HG03135 (cell line): ENCODE measurements around the gene VWA8.

Source experiments
- ATAC-seq: cut with Tn5 transposase; IDR thresholded peaks from one replicate; pipeline ENCODE4 v1.9.1; 2021; ENCODE audit warnings: mild to moderate bottlenecking, moderate library complexity; ENCODE audit not compliant: unreplicated experiment

The VWA8 gene

DNA sequence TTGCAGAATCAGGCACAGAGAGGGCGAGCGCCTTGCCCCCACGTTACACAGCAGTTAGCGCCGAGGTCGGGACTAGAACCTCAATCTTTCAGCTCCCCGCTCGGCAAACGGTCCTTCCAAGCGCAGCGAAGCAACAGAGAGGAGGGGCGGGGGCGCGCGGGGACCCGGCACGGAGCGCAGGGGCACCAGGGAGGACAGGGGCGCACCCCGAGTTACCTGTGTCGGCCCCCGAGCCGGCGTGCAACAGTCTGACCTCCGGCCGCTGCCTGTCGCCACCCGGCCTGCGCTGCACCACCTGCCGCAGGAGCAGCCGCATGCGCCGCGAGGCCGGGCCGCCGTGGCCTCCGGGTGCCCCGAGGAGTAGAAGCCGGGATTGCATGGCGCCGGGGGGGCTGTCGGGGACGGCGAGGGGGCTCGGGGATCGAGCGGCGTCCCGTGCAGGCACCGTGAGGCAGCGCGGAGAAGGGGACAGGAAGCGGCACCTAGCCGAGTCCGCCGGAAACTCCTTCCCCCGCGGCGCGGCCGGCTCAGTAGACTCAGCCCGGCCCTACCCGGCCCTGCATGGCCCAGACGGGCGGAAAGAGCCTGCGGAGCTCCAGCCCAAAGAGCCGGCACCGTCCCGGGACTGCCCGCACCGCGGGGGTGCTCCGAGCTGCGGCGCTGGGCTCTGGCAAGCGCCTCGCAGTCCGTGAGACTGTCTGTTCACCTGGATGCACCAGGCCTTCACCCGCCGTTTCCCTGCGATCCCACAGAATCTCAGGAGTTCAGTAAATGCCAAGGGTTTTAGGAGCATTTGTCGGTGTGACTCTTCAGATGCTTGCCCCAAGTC lies at the start of gene VWA8:
TSS of gene VWA8 (minus strand) at position 473 of the 829 bp plus-strand sequence. CDS start at position 379, 94 bp downstream.
- peak; percentile 92 for ATAC-seq

DNA sequence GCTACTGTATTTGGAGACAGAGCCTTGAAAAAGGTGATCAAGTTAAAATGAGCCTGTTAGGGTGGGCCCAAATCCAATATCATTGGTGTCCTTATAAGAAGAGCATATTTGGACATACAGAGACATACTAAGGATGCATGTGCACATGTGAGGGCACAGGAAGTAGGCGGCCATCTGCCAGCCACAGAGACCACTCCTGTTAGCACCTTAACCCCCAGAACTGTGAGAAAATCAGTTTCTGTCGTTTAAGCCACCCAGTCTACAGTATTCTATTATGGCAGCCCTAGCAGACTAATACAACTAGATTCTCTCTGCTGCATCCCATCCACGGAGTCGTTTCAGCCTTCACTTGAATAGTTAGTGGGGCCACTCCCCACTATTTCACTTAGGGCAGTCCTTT lies 48.1 kb upstream of the VWA8 start:
- ATAC-seq = no peak

DNA sequence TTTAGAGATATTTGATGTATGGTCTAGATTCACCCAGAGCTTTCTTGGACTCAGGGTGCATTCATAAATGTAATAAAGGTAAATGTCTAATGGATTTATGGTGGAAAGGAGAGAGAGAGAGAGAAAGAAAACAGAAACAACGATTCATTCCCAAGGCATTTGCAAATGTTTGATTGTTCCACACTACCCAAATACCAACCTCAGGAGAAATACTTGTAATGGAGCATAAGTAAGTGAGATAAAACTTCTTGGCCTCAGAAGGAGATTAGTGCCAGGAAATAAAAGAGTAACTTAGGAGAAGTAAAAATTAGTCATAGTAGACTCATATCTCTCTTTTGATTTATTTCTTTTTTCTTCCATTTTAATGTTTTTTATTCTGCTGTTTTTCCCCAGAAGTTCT lies 46.9 kb upstream of the VWA8 start:
- no peak for ATAC-seq

DNA sequence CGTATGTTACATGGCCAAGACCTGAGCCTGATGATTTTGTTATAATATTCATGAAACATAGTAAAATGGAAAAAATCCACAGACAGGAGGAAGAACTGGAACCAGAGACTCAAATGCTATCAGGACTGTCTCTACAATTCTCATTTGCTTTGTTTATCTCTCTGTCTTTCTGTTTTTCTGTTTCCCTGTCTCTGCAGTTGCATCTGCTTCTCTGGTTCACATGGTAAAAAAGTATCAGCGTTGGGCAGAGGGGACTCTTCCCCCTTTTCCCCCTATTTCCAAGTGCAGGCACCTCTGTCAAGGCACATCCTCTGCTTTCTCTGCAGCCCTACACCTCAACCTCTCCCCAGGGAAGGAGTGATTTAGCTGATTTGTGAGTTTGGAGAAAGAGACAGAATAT lies 41.2 kb upstream of the VWA8 start:
- ATAC-seq = no peak

DNA sequence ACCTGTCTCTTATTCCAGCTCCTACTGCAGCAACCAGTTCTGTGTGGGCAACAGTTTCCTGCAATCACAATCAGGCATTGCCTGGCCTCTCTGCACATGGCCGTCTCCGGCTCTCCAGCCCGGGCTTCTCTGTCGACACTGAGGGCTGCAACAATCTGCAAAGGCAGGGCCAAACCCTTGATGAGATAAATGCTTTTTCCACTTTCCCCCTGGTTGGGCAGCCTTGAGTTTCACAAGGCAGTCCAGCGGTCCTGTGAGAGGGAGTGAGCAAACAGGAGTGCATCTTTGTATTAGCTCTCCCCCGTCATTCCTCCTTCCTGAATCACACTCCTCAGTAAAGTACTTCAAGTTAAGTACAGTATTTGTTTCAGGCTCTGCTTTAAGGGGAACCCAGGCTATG lies 40.7 kb upstream of the VWA8 start:
- ATAC-seq = no peak

DNA sequence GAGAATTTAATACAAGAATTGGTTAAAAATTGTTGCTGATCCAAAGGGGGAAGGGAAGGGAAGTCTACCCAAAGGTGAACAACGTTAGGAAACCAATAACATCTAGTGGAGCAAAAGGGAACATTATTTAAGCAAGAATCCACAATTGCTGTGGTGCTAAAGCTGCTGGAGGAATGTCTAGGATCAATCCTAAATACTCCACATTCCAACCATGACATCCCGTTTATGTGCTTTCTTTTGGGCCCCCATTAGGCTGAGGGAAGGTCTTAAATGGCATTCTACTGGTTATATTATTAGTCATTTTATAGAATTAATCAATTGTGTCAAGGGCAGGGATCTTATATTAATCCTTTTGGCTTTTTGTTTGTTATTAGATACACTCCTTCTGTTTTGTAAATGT lies 39.9 kb upstream of the VWA8 start:
- no peak for ATAC-seq

DNA sequence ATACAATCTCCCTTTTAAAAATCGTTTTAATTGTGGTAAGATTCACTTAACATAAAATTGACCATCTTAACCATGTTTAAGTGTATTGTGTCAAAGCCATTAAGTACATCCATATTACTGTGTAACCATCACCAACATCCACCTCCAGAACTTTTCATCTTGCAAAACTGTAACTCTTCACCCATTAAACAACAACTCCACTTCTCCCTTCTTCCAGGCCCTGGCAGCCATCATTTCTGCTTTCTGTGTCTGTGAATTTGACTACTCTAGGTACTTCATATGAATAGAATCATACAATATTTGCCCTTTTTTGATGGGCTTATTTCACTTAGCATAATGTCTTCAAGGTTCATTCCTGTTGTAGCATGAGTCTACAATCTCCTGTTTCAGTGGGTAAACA lies 36.5 kb upstream of the VWA8 start:
- ATAC-seq = no peak

DNA sequence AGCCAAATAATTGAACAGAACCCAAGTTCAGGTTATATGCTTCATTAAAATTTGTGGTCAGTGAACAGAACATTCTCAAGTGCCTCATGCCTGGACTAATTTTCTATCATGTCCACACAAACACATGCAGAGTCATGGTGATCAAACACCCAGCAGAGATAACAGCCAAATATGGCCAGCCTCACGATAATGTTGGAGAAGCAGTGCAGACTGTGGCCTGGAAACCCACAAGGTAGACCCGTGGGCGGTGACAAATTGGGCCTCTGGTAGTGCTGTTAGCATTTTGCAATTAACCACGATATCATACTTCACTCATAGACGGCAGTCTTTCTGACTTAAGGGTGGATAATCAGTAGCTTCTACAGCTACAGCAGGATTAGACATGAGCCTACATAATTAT lies 35.0 kb upstream of the VWA8 start:
- ATAC-seq = no peak

DNA sequence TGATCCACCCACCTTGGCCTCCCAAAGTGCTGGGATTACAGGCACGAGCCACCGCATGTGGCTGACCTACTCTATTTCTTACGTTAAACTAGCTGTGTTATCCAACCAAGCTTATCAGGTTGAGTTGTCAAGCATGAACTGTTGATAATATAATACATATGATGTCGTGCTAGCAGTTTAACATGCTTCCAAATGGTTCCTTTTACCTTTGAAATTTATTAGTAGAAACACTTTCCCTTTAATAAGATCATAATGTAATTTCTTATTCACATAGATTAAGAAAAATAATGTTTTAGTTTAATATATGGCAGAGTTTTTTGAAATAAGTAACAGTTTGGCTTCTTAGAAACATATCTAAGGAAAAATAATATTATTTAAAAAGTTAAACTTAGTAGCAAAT lies 34.4 kb upstream of the VWA8 start:
- ATAC-seq = no peak

DNA sequence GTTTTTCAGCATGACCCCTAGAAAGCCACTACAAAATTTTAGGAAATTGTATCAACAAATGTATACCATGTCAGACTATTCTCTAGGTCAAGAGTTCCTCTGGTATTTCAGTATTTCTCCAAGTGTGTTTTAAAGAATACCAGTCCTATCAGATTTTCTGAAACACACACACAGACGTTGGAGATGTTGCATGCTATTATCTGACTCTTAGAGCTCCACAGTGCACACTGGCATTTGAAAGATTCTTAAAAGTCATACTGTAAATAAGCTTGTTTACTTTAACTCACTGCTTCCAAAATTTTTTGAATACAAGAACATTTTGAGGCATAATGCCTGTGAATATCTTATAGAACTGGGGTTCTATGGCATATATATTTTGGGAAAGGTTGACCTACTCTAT lies 33.8 kb upstream of the VWA8 start:
- no peak for ATAC-seq

DNA sequence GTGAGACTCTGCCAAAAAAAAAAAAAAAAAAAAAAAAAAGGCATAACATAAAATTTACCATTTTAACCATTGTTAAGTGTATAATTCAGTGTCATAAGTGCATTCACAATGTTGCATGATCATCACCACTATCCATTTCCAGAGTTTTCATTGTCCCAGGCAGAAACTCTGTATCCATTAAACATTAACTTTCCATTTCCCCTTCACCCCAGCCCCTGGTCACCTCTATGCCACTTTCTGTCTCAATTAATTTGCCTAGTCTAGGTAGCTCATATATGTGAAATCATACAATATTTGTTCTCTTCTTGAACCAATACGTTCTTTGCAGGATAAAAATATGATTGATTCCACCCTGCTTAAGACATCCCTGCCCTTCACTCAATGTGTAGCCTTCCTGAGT lies 31.0 kb upstream of the VWA8 start:
- no peak for ATAC-seq

DNA sequence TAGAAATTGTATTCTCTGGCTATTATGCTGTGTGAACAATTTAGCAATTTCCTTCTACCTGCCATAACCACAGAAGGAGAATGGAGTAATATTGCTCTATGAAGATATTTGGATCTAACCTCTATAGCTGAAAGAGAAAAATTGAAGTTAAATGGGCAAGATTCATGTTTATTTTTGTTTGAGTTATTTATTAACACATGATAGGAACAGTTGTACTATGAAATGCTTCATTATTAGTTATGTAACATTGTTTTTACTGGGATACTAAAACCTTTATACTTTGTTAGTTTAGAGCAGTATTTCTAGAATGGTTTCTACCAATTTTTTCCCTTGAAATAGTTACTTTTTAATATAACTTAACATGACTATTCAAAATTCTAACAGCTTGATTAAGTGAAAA lies 27.3 kb upstream of the VWA8 start:
- ATAC-seq = no peak

DNA sequence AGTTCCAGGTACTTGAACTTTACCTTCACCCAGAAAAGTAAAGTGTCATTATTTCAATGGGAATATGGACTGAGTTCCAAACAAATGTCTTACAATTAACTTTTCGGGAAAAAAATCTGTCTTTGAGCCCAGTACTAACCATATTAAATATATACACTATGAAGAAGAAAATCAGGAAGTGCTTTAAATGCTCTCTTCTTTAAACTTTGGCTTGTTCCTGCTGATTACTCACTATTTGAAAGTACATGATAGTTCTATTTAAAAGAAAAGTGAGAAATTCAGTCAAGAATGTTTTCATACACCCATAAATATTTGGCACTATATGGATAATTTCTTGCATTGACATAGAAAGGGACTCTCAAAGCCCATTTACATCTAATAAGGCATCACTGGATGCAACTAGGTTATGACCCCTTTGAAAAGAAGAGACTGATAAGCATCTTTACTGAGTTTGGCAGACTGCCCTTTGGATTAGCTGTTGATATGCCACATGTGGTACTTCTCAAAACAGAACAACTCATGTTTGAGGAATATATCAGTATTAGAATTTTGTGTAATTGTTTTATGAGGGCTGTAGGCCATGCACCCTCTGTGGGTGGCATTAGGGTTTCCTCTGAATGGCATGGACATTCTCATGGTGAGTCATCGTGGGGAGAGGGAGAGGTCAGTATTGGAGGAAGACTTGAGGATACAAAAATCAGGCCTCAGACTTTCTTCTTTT lies 25.0 kb upstream of the VWA8 start:
- no peak for ATAC-seq

DNA sequence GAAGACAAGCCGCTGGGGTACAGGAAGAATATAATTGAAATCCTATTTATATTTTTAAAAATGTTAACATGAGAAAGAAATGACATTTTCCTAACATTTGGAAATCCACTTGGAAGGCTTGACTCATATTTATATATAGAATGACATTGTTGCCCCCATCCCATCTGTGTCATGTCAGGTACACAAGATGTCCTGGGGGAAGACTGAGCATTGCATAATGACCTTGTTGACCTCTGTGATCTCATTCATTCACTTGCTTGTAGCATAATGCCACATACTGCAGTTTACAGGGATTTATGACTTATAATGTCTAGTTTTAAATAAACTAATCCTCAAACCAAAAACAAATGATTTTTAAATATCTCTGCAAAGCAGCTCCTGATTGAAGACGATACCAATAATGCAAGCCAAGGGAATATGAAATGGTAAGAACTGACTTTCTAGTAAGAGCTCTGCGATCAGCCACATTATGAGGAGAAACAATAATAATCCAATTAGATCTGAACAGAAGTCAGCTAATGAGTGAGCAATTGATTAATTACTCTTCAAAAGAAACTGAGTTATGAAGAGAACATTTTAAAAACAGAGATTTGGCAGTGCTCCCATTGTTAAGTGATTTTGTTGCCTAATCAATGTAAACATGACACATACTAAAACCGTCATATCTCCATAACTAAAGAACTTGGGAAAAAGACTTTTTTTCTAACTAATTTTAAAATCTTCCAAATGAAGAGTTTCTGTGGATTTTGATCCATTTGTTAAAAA lies 21.2 kb upstream of the VWA8 start:
- no peak for ATAC-seq

DNA sequence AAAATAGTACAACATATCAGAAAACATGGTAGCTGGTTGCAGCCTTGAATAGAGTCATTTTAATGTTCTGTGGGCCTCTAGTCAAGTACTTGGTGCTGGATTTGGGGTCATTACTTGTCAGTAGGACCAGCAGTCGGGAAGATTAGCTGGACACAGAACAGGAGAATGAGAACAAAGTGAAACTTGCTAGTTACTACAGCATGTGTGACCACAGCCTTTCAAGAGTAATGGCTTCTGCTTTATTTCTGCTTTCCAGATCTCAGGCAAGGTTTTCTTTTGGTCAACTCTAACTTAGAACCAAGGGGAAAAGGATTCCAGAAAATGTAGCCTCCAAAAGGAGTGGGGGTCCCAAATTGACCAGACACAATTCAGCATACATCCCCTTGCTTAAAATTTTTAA lies 17.1 kb upstream of the VWA8 start:
- ATAC-seq = no peak

DNA sequence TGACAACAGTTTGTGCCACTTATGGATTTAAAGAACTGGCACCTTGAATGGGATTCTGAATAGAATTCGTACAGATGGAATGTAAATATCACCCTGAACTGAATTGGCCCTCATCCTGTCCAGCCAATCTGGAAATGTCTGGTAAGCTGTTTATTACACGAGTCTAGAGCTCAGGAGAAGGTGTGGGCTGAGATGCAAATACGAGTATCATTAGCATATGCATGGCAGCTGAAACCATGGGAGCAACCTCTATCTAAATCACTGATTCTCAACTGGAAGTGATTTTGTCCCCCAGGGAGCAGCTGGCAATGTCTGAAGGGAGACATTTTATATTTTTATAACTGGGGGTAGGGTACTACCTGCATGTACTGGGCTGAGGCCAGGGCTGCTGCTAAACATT lies 15.6 kb upstream of the VWA8 start:
- no peak for ATAC-seq

DNA sequence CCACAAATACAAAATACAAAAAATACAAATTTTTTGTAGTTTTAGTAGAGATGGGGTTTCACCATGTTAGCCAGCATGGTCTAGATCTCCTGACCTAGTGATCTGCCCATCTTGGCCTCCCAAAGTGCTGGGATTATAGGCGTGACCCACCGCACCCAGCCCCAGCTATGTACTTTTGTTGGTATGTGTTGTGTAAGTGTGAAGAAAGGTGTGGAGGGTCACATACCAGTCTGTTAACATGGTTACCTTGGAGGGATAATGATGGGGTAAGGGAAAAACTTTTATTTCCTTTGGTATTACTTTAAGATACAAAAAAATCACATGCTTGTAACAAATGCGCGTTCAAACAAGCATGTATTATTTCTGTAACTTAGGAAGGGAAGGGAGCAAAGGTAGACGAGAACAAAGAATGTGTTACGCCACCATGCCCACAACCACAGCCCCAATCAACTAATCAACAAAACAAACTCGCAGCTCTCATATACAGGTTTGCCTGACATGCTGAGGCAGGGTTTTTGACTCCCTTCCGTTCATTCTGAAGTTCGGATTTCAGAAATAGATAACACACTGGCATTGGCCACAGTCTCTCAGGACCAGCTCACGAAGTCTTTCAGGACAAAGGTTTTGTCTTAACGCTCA lies 13.5 kb upstream of the VWA8 start:
- no peak for ATAC-seq

DNA sequence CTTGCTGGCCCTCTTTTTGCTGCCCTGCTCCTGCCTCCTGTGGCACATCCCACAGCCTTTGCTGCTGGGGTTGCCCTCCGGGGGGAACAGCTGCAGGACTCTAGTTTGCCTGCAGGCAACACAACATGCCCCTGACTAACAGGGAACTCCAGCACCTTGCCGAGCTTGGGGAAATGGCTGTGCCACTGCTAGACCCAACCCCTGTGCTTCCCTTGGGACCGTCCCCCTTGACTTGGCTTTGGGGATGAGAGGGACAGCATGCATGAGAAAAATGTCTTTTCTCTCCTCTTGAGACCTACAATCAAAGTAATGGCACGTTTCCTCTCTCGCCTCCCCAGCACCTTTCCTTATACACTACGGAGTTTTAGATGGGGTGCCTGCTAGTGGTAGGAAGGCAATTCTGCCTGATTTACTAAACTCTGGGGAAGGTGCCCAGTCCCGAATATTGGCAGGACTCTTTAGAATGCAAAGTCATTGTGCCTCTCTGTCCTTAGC lies 12.4 kb upstream of the VWA8 start:
- no peak for ATAC-seq

DNA sequence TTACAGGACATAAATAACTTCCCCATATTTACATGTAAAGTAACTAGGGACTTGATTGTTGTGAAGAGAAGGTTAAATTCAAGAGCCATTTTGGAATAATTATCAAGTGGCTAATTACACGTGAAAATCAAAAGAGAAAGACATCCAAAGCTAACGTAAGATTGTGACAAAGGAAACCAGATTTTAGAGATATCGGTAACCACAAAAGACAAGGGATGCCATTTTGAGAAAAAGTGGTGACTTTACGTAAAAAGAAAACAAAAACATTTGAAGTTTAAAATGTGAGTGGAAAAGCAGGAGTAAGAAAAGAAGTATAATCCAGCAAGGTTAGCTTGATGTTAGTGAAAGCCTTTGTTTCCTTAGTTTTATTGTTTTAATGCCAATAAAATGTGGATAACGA lies 10.9 kb upstream of the VWA8 start:
- no peak for ATAC-seq

DNA sequence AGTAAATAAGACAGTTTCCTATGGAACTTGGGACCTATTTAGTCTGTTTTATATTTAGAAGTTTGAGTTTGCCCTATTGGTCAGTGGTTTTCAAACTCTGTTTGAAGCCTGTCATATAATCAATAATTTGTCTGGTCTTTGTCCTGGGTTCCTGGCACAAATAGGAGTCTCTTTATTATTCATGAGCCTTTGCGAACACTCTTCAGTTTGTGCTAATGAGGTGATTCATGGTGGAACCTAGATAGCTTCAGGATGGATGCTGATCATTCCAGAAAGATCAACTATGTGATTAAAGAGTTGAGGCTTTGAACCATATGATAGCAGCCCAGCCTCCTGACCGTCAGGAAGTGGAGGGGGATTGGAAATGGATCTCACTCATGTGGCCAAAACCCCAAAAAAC lies 10.0 kb upstream of the VWA8 start:
- no peak for ATAC-seq

DNA sequence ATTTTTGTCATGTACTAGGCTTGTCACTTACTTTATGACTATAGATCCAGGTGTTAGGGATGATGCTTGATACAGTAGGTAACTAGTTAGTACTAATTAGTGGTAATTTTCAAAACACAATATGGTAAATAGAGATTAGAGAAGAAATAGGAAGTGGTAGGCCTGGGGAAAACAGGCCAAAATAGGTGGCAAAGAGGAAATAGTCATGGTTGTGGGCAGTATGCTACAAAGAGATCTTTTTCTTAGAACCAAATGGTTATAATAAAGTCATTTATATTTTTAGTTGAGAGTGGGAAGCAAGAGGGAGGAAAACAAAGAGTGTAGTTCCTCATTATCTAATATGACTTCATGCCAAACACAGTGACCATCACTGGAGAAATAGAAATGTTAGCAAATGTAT lies 9.1 kb upstream of the VWA8 start:
- ATAC-seq = no peak
